ENCODE results near the gene TXLNG.
"Not testable (repeated sequence)": the region's sequence is repeated elsewhere in the genome, so short reads cannot be mapped to it uniquely, and the experiment has no call there.

TXLNG gene

DNA sequence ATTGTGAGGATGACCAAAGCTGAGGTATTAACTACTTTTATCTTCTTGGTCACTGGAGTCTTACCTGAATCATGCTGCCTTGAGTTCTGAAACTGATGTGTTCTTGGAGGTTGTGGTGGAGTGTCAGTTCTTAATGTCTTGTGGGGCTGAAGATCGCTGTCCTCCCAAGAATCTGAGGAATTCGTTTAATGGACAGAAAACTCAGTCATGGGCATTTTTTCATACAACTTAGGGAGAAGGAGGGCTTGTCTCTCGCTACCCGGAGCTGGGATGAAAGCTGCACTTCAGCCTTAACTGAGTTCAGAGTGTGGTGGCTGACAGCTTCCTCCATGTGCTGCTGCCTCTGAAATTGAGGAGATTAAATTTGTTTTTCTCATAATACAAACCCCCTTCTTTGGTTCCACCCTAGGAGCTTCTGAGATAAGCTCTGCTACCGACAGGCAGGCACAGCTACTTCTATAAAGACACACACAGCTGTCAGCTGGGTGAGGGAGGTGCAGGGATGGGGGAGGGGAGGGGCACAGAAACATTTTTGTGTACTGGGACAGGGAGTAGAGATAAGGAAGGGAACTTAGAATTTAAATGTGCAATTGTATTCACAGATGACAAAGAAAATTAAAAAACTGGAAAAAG, 53.1 kb downstream of the TXLNG start:
- DNase-seq, result no peak

DNA sequence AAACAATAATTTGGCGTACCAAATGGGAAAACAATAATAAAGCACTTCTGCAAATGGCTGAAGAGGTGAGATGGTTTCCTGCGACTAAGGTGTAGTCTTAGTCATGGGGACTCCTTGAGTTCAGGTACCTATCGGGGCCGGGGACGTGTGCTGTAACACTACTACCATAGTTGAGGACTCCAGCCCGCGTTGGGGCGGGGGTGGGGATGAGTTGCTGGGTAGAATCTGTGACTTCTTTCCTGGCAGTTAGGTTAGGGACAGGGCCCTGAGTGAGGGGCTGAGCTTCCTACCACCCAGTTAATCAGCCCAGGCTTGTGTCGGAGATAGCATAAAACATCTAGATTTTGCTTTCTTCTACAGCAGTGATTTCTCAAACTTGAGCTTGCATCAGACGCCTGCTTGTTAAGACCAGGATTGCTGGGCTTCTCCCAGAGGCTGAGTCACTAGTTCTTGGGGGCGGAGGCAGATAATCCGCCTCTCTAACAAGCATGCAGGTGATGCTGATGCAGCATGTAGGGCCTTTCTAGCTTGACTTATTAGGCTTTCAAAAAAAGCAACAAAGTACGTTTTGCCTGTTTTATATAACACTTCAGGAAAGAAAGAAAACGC, 53.7 kb downstream of the TXLNG start:
- DNase-seq, result no peak

DNA sequence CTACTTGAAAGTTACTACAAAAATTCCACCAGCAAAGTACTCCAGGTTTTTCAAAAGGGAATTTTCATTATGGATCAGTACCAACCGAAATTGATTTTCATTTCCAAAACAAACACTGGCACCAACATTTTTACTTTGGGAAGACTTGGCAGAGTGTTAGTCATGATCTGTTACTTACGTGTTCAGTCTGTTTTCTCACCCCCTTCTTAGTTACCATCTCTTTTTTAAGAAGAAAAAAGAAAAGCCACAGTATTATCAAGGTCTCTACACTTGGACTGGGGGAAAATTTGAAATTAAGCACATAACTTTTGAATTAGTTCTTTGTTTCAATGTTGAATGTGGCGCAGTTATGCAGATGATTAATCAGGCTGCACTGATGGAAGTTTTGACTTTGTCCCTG, 56.4 kb downstream of the TXLNG start:
- no peak for DNase-seq

DNA sequence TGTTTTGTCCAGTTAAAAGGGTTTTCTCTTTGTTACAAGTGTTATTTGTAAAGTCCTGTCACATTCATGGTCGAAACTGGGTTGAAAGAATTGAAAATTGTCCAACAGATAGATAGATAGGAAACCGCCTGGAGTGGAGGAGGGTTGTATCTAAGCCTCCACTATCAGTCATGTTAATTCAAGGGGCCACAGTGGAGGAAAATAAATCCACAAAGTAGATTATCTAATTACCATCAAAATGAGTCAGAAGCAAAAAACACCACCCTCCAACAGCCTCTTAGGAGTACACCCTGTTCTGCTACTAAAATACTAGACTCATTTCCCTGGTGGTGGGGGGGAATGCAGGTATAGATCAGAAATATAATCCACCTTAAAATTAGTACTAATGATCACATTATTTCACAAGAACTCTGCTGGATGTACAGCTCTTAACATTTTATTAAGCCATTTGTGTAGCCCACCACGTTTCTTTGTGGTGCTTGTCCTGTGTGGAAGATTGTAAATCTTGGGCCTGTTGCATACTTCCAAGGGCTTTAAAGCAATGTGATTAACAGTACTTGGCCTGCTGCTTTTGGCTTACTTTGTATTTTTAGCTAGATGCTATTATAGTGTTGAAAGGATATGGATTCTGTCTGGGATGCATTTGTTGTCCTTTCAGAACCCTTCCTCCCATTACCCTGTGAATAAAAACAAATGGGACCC, 57.1 kb downstream of the TXLNG start:
- DNase-seq, result no peak

DNA sequence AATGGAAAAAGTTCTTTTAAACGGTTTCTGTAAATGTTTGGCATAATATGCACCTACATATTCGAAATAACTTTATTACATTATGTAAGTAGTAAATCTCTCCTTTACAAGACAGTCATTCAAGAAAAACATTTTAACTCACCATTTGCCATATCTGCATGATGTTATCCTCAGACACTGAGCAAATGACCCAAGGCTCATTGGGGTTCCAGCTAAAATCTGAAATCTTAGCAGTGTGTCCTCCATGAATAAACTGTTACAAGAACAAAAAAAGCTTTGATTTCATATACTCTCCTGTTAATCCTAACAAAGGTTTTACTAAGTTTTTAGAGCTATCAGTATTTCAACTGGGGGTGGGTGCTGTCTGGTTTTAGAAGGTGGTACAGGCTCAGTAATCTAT, 59.4 kb downstream of the TXLNG start:
- no peak for DNase-seq

DNA sequence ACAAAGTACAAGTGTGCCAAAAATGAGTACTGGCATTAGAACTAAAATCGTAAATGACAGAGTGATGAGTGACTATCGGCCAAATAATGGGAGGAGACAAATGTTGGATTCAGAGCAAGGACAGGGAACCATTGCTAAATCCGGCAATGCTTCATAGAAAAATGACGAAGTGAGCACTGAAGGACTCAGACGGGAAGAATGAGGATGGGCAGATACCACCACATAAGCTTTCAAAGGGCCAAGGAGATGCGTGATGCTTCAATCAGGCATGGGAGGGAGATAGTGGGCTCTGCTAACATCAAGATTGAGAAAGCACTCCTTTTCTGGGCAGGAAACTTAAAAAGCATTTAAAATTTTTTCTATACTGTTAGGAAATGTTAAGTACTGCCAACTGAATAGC, 62.3 kb downstream of the TXLNG start:
- DNase-seq, result no peak

DNA sequence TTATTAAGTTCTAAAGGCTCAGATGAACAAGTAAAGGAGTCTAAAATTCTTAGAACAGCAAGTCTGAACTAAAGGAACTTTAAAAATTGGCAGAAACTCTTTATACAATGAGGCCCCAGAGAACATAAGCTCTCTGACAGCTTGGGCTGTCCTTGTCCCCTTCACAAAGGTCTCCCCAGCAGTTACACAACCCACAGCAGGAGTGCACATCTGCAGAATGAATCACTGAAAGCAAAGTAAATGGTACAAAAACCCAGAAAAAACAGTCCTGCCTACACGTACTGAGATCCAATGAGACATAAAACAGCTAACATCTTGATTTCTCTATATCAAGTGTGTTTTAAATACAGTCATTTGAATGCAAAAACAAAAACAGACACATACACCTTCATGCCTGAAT, 65.2 kb downstream of the TXLNG start:
- no peak for DNase-seq

DNA sequence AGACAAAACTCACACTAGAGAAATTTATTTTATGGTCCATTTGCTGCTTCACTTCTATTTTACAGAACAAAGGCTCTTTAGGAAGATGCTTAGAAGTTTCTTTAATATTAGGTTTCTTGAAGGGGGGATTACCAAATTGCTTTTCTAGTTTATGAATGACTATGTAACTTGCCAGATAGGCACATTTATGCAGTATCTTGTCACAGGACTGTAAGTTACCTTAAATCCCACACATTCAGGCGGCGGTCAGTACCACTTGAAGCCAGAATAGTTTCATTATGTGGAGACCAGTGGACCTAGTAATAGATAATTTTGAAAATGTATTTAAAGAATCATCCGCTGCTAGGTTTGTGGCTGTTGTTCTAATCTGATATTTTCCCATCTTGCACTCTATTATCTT, 65.6 kb downstream of the TXLNG start:
- no peak for DNase-seq

DNA sequence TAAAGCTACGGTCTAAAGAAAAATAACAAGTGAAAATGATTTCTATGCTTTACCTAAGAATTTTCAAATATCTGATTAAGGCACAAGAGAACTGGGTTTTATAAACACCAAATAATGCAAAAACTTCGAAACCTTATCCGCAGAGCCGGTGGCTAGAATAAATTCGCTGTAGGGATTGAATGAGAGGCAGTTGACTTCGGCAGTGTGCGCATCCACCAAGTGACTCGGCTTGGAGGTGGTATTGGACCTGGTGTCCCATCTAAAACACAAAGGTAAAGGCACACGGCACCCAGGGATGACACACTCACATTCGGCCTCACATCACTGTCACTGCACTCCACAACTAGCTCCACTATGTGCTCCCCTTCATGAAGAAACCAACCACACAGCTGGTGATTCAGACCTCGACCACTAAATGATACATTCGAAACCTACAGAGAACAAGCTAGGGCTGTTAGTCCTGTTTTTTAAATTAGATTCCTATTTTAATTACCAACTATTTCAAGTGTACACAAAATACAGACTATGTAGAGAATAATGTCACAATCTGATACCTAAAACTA, 66.4 kb downstream of the TXLNG start:
- DNase-seq, result no peak

DNA sequence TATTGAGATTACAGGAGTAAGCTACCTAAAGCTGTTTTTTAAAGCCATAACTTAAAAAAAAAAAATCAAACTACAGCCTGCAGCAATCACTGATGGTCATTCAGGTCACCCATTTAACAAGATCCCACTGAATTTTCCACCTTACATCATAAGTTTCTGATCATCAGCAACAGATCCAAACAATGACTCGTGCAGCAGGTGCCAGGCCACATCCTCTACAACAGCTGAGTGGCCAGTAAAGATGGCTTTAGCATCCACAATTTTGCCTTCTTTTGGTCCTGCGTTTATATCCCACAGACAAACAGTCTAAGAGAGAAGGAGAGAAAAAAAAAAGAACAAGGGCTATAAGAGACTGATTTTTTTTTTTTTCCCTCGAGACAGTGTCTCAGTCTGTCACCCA, 67.3 kb downstream of the TXLNG start:
- DNase-seq, result no peak

DNA sequence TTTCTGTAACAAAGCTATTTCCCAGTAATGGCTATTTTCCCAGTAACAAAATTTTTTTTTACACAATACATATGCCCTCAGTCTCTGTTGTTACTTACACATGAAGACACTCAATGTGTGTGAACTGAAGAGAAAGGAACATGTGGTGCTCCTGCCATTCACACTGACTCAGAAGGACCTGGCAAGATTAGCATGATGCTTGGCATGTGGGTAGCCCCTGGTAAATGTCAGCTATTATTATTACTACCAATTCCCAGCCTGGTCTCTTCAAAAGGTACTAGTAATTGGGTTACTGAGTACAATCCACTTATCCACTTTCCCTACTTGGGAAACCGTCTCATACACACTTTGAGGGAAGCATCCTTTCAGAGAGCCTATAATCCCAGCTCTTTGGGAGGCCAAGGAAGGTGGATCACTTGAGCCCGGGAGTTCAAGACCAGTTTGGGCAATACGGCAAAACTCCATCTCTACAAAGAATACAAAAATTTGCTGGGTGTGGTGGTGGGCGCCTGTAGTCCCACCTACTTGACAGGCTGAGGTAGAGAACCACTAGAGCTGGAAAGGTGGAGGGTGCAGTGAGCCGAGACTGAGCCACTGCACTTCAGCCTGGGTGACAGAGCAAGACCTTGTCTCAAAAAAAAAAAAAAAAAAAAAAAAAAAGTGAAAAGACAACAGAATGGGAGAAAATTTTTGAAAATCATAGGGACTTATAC, 69.3 kb downstream of the TXLNG start:
- DNase-seq, result no peak

DNA sequence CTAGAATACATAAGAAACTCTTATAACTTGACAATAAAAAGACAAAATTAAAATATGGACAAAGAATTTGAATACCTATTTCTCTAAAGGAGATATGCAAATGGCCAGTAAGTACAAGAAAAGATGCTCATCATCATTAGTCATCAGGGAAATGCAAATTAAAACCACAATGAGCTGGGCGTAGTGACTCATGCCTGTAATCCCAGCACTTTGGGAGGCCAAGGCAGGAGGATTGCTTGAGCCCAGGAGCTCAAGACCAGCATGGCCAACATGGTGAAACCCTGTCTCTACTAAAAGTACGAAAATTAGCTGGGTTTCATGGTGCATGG, 69.8 kb downstream of the TXLNG start:
- DNase-seq, result not testable (repeated sequence)

DNA sequence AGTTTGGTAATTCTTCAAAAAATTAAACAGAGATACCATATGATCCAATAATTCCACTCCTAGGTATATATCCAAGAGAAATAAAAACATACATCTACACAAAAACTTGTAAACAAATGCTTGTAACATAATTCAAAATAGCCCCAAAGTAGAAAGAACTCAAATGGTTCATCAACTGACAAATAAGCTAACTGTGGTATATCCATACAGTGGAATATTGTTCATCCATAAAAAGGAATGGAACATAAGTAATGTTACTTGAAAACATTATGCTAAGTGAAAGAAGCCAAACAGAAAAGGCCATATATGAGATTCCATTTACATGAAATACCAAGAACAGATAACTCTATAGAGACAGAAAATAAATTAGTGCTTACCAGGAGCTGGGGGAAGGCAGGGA, 70.5 kb downstream of the TXLNG start:
- no peak for DNase-seq

DNA sequence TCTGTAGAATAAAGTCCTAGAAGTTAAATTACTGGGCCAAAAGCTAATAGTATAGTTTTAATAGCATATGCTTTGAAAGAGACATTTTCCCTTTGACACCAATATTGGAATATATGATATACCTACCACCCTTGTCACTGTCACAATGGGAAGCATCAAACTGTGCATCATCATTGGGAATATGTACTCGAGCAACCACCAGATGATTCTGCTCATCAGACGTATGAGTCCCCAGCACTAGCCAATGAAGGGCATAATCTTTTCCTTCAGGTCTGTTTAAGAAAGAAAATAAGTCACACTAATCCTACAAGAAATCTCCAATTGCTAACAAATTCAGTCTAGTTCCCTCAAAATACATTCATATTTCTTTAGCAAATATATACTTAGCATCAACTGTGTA, 76.6 kb downstream of the TXLNG start:
- no peak for DNase-seq

DNA sequence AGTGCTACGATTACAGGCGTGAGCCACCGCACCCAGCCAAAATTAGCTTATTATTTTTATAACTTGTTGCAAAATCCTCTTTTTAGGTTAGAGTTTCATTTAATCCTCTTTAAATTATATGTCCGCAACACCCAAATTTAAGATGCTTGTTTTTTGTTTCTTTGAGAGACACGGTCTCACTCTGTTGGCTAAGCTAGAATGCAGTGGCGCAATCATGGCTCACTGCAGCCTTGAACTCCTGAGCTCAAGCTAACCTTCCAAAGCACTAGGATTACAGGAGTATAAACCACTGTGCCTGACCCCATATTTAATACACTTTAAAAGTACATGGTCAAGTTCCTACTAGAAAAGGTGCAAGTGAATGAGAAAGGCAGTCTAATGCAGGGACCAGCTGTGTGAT, 81.7 kb downstream of the TXLNG start:
- no peak for DNase-seq

DNA sequence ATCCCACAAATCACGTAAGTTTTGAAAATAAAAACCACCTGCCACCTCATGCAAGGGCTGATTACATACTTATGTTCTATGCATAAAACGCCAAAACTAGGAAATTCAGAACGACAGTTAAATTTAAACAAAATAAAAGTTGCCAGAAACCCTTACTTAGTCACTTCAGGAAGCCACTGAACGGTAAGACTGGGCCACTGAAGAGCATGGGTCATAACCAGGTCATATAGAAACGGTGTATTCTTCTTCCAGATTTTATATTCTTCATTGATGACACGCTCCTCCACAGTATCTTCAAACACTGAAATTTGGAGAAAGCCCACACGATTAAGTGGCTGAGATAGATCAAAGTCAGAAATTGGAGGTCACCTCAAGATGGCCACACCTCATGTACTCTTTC, 82.7 kb downstream of the TXLNG start:
- no peak for DNase-seq

DNA sequence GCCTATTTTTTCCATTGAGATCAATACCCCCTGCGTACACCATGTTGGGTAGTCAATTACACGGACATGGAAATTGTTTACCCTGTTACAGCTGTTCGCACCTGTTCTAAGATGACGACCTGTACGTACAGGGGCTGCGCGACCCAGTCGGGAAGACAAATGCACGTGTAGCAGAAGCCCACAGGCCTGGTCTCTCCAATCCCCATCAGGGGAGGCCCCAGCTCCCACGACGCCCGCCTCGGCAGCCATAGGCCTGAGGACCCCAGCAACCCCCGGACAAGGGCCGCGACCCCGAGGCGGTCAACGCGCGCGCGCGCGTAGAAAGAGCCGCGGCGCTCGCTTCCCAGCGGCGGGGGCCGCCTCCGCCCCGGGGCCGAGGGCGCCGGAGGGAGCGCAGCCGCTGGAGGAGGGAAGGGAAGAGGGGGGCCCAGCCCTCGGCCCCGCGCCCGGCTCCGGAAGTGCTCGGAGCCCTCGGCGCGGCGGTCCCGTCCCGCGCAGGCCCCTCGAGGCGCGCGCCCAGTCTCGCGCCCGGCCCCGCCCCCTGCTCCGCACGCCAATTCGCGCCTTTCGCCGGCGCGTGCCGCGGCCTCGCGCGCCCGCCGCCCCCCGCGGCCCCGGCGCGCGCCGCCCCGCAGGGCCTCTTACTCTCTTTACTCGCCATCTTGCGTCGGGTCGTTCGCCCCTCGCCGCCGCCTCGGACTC, 83.3 kb downstream of the TXLNG start:
- DNase-seq, result no peak

DNA sequence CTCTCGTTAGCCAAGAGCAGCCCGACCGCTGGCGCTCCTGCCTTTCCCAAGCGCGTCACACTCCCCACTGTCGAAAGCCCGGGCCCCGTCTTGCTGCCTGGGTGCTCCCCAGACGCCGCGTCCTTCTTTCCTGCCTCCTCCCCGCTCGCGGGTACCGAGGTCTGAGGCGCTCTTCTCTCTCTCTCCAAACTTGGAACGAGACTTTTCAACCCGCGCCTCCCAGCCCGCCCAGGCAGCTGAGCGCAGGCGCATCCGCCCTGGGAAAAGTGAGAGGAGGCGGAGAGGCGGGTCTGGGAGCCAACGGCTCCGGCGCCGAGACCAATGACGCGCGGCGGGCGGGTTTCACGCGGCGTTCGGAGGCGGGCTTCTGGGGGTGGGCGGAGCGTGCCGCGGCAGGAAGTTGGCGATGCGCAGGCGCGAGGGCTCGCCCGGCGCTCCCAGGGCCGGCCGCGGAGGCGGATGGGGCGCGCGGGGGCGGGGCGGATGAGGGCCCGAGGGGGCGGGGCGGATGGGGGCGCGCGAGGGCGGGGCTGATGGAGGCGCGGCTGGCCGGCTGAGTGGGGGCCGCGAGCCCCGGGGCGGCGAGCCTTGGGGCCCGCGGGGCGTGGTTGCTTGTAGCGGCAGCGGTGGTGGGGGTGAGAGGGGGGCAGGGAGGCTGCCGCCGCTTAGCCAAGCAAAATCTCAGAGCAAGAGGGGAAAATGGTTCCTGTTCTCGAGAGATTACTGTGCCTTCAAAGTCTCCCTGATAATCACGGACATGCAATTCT, 84.0 kb downstream of the TXLNG start, which contains the start of gene RBBP7:
Gene RBBP7 (minus strand): TSS at position 268 of the 767 bp plus-strand sequence. CDS start 309 bp downstream, outside the sequence.
- peak; percentile 68 for DNase-seq

DNA sequence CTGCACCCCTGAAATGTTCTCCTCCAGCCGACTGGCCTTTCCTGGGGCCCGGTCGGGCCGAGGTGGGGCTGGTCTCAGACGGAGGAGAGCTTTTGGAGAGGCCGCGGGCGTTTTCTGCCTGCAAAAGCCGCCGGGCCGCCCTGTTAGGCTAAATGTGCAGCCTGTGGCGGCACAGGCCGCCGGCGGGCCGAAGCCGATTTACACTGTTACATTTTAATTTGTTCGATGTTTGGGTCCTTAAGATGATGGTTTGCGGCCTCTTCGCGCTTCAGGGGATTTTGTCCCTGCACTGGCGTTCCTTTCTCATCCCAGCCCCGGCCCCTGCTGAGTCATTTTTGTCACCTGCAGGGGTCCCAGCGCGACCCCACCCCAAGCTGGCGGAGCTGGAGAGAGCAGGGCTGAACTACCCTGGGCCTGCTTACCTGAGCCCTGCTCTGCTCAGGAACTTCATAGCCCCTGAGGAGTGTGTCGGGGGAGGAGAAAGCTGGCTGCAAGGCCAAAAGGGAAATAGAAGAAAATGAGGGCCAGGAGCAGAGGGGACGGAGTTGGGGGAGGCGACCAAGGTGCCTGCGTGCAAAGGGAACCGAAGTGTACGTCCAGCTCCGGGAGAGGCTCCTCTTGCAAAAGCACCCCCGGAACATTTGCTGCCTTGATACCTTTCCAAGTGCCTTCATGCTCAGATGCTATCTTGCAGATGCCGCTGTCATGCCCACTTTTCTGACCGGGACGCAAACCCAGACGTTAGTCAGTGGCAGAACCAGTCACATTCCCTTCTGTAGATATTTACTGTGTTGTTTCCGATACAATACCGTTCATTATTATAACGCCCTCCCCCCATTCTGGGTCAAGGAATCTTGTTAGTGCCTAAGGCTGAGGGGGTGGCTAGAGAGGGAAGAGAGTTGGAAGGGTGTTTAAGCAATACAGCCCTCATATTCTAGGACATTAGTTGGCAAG, 84.9 kb downstream of the TXLNG start:
- peak; percentile 2 for DNase-seq

DNA sequence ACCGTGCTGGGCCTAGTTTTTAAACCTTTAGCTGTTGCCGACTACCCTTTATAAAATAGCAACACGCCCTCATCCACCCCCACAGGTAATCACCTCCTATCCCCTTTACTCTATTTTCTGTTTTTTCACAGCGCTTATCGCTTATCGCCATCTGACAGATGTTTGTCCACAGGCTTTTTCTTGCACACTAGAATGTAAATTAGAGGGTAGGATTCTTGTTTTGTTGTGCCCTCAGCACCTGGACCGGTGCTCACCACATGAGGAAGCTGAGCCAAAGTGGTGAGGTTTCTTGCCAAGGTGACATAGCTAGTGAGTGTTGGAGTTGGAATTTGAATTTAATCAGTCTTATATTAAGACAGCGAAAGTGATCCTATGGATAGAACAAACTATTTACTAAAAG, 86.8 kb downstream of the TXLNG start:
- no peak for DNase-seq
